Right lobe of liver (tissue), 6 donors: ENCODE data around the gene SSPN. TPM values are rescaled to one million over a fixed set of nuclear protein-coding genes. Genes with fewer than 3 reads are reported as not detected.

Experiments
- ATAC-seq, 4 donors: fragments of 200-7000 bp; cut with Tn5 transposase; one replicate each; pipeline ENCODE4 v1.9.1; 2020; ENCODE audit warnings: mild to moderate bottlenecking in 4 of 4, moderate library complexity in 4 of 4
- DNase-seq, 3 donors: peaks; one replicate each; pipeline ENCODE4 v3.0.0-alpha.2; 2020
- H3K27ac ChIP-seq, 3 donors: fragments of 200-600 bp; one replicate each; pipeline ENCODE4 v1.8.0; 2022
- H3K27me3 ChIP-seq, 2 donors: fragments of 200-600 bp; one replicate each; pipeline ENCODE4 v1.8.0; 2022
- H3K36me3 ChIP-seq, 4 donors: fragments of 200-600 bp; sonication (generic) in 1 of 4; one replicate each; pipeline versions ENCODE4 v1.5.1 to v1.8.0; 2017 to 2022; ENCODE audit warnings: control low read depth in 1 of 4
- H3K4me1 ChIP-seq, 4 donors: fragments of 200-600 bp; sonication (generic) in 1 of 4; one replicate each; pipeline versions ENCODE4 v1.5.1 to v1.8.0; 2017 to 2022; ENCODE audit warnings: control low read depth in 1 of 4
- H3K4me3 ChIP-seq, 3 donors: fragments of 200-600 bp; one replicate each; pipeline ENCODE4 v1.8.0; 2022
- H3K9me3 ChIP-seq, 4 donors: fragments of 200-600 bp; sonication (generic) in 1 of 4; one replicate each; pipeline versions ENCODE4 v1.5.1 to v1.8.0; 2017 to 2022; ENCODE audit warnings: control low read depth in 1 of 4
- POLR2A ChIP-seq: fragments of 450-650 bp; IDR thresholded peaks from one replicate; pipeline ENCODE4 v1.6.1; 2017; ENCODE audit warnings: antibody characterized with exemption, mild to moderate bottlenecking
- WGBS: methylation state at CpG from one replicate; pipeline ENCODE4 v1.1.6; 2018; ENCODE audit warnings: low coverage, low lambda C conversion rate; ENCODE audit not compliant: insufficient coverage; ENCODE audit errors: missing lambda C conversion rate; 5-methylcytosine and 5-hydroxymethylcytosine counted together
- intact Hi-C, 2 donors: fragments of 100-400 bp; cut with DNase I; formaldehyde crosslinking; loops; one replicate each; pipeline versions ENCODE4 v1.11.2 to v1.14.1; 2022
- total RNA-seq, 6 experiments: library from RNA; depleted of rRNA in 2 of 6; stranded (reverse); fragments of >200 nt in 2 of 6; fragmentation: NEBNext Ultra II Directional in 3 of 6; extraction: Animal tissue kit (Norgen Biotek cat#: 25700) in 3 of 6; gene quantifications; one replicate each; pipeline versions ENCODE4 v1.1.0 to v1.2.4, GENCODE V29; 2016 to 2023
- TF ChIP-seq, protein P1 (sequence below), 4 donors: fragments of 200-600 bp in 3 of 4; fragments of 450-650 bp in 1 of 4; IDR thresholded peaks; one replicate each; pipeline versions ENCODE4 v1.5.1 to v1.8.0; 2016 to 2022; ENCODE audit warnings: antibody characterized with exemption in 4 of 4, mild to moderate bottlenecking in 2 of 4
- donor health status: DM: no; HTN: yes; CAD: no.
- donor health status: DM: no; HTN: no; CAD: no.
- donor health status: DM: no; HTN: no; CAD: no.
- donor health status: DM: no; HTN: yes; CAD: no.
- donor health status: DM: no; HTN: yes; CAD: no.

Gene SSPN
- total RNA-seq, 6 experiments from 2014 or later: 0.18 to 1.2 (median 0.54) TPM

DNA sequence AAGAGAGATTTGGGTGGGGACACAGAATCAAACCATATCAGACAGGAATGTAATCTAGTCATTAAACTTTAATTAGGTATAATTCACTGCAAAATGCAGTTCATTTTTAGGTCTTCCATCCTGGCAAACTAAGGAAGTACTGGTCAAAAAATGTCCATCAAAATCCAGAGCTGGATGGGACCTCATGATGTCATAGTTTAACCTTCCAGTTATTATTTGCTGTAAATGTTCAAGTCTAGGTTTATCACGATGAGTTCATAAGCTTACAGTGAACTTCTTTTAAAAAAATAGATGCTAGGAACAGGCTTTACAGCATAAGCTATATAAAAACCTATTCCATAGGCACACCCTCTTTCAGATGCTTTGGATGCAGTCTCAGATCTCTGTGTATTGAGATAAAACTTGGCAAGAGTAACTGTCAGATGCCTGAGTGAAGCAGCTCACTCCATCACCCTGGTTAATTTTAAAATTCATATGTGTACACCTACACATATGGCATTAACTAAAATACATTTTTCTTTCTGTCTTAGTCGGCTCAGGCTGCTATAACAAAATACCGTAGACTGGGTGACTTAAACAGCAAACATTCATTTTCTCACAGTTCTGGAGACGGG is 7.9 kb downstream of the SSPN start:
- WGBS: 52% methylated on average over 4 of the region's 4 CpGs
- intact Hi-C loops: no loop called here
- Histone ChIP-seq H3K27me3 (no peaks in the 10 kb centered on the region), H3K4me3 (no peak overlapping the region), H3K9me3 (no peaks in the 10 kb centered on the region), H3K4me1 (no peaks in the 10 kb centered on the region), H3K27ac (no peak overlapping the region), H3K36me3 (no peaks in the 10 kb centered on the region)
- DNase-seq: no peak
- no peak for ATAC-seq
- no peak for TF ChIP-seq POLR2A
- TF ChIP-seq, protein P1, sequence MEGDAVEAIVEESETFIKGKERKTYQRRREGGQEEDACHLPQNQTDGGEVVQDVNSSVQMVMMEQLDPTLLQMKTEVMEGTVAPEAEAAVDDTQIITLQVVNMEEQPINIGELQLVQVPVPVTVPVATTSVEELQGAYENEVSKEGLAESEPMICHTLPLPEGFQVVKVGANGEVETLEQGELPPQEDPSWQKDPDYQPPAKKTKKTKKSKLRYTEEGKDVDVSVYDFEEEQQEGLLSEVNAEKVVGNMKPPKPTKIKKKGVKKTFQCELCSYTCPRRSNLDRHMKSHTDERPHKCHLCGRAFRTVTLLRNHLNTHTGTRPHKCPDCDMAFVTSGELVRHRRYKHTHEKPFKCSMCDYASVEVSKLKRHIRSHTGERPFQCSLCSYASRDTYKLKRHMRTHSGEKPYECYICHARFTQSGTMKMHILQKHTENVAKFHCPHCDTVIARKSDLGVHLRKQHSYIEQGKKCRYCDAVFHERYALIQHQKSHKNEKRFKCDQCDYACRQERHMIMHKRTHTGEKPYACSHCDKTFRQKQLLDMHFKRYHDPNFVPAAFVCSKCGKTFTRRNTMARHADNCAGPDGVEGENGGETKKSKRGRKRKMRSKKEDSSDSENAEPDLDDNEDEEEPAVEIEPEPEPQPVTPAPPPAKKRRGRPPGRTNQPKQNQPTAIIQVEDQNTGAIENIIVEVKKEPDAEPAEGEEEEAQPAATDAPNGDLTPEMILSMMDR (IDR thresholded peaks at IDR 0.05): no peak

GRCh38 chr12:26204612-26205289 is 9.4 kb downstream of the SSPN start:
- intact Hi-C loops: no loop called here
- TF ChIP-seq, protein P1 (IDR thresholded peaks at IDR 0.05): no peak
- no peaks in the 10 kb centered on the region for H3K36me3 ChIP-seq
- no peak for ATAC-seq
- 58% methylated on average over 7 of the region's 9 CpGs for WGBS
- H3K27me3 ChIP-seq: no peaks in the 10 kb centered on the region
- H3K27ac ChIP-seq: no peak overlapping the region
- no peaks in the 10 kb centered on the region for H3K4me1 ChIP-seq
- no peaks in the 10 kb centered on the region for H3K9me3 ChIP-seq
- no peak for DNase-seq
- no peak overlapping the region for H3K4me3 ChIP-seq

DNA sequence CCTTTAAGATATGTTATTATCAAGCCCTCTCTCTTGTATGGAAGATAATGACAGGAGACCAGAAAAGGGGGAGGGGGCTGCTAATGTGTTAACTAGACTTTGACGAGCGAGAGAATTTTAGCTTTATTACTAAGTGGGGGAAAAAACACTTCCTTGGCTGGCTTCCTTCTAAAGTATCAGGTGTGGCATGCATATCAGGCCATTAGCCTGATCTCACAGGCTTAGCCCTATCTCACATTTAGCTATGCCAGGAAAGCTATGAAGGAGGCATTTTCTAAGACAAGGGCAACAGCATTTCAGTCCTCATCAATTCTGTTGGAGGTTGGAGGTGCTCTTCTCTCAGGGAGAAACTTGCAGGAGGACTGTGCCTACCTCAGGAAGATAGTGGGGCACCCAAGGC is 9.9 kb downstream of the SSPN start:
- TF ChIP-seq, protein P1 (IDR thresholded peaks at IDR 0.05): no peak
- TF ChIP-seq POLR2A: no peak
- no peak overlapping the region for H3K4me3 ChIP-seq
- intact Hi-C loops: no loop called here
- 69% methylated on average over 2 of the region's 2 CpGs for WGBS
- no peaks in the 10 kb centered on the region for H3K27me3 ChIP-seq
- ATAC-seq (no peak), DNase-seq (no peak)
- no peaks in the 10 kb centered on the region for H3K9me3 ChIP-seq
- no peaks in the 10 kb centered on the region for H3K4me1 ChIP-seq
- H3K27ac ChIP-seq: no peak overlapping the region
- H3K36me3 ChIP-seq: no peaks in the 10 kb centered on the region

DNA sequence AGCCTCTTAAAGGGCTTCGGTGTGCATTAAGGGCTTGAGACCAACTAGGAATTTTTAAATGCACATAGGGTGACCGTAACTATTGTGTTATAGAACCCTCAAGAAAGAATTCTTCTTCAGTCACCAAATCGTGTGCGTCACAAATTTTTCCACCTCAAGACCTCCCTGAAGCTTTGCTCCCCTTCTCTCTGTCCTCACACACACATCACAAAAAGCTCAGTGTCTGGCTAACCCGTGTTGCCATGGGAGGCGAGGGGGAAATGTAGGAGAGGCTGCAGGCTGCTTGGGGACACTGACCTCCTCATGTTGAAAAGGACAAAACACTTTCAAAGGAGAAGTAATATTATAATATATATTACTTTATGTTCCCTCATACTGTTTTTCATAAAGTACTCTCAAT is 10.6 kb downstream of the SSPN start:
- Histone ChIP-seq H3K4me1 (no peaks in the 10 kb centered on the region), H3K36me3 (no peaks in the 10 kb centered on the region), H3K9me3 (no peaks in the 10 kb centered on the region), H3K27me3 (no peaks in the 10 kb centered on the region), H3K4me3 (no peak overlapping the region), H3K27ac (no peak overlapping the region)
- TF ChIP-seq, protein P1 (IDR thresholded peaks at IDR 0.05): no peak
- no peak for TF ChIP-seq POLR2A
- ATAC-seq (no peak), DNase-seq (no peak)
- 68% methylated on average over 6 of the region's 6 CpGs for WGBS
- intact Hi-C loops: no loop called here
